CD4-positive, alpha-beta T cell treated with Interleukin-17A for 1 hour (primary cell): ENCODE measurements around the gene AJUBA.

Experiments
- DNase-seq: peaks from one replicate; pipeline ENCODE4 v3.0.0-alpha.2; 2020

The AJUBA gene

DNA sequence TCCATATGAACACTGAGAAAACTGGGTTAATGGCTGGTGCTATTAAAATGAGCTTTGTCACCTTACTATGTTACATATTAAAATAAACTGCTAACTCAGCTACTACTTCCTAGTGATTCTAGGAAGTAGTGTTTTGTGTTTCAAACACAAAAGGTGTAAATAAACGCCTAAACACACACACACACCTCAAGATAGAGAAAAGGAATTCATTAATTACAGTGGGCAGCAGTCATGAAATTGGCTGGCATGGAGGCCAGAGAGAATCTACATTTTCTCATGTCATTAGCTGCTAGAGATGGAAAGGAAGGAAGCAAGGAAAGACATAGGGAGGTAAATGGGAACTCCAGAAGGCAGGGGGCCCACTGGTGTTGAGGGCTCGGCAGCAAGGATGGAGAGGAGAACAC is 52.4 kb downstream of the AJUBA start:
- DNase-seq, result no peak

DNA sequence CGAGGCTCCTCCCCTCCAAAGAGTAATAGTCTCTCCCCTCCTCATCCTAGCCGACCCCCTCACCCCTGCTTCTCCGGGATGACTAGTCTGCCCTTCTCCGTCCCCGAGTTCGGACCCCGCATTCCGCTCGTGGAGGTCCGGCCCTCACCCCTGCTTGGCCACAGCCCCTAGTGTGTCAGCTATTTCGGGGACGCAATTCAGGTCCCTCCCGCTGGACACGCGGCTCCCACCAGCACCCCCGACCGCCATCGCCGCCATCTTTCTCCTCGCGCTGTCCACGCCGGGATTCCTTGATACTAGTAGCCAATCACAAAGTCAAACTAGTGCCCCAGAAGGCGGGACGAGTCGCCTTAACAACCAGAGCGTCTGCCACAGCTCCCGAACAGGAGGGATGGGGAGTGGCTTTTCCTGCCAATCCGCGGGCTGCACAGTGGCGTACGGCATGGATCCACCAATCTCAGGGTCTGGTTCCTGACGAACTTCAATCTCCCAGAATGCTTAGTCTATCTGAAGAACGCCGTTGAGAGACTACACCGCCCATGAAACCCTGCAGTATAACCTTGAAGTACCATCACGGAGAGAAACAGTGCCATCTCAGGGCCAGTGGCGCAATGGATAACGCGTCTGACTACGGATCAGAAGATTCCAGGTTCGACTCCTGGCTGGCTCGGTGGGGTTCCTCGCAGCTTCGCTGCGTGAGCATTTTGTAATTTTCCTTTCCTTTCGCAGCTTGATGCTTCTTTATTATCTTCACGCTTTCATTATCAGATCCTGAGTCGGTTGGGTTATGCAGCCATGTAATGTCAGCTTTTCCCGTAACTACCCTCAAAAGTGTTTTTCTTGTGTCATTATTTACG is 53.0 kb downstream of the AJUBA start, which contains the start of gene PRMT5:
TSS of gene PRMT5 (minus strand) at position 273 of the 857 bp plus-strand sequence. CDS start at position 258, 15 bp downstream.
- DNase-seq, result peak; percentile 100

DNA sequence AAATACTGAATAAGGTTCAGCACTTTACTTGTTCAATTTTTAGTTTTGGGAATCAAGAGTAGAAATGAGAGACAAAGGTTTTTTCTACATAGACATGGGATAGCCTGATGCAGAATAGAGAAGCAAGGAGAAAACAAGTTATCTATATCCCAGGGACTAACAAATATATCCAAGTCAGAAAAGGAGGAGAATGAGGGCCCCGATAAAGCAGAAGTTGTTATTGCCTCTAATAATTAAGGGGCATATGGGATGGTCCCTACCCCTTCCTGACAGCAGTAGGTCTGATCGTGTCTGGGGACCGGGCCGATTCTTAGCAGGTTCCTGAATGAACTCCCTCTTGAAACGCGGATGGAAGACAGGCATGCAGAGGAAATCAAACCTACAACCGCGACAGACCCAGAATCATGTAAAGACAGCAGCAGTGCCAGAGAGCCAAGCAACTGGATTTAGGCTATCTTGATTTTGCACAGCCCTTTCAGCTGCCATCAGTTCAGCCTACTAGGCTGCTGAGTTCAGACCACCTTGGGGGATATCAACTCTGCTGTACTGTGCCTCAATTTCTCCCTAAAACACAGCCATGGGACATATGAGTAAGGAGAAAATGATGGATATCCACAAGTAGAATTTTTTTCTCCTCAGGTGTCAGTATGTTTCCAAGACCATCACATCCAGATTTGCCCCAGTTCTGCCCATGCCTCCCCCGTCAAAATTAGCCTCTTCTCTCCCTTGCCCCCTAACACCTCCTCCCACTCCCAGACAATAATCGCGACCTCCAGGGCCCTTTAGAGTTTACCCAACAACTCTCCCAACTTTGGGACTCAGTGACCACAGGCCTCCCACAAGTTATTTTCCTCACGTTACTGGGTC is 53.9 kb downstream of the AJUBA start:
- DNase-seq, result peak; percentile 7

DNA sequence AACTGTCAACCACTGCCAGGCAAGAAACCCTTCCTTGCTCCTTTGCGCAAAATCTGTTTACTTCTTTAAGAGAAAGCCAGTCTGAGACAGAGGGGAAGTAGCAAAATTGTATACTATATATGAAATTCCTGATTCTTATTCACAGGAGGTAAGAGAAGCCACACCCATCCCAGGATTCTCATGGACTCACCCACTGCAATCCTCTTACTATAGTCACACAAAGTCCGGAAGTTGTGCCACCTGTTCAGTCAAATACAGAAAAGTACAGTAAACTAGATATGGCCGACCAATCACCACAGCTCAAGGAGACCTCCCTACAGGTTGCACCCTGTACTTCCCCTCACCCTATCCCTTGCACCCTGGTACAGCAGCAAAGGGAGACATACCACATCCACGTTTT is 56.0 kb downstream of the AJUBA start:
- no peak for DNase-seq

DNA sequence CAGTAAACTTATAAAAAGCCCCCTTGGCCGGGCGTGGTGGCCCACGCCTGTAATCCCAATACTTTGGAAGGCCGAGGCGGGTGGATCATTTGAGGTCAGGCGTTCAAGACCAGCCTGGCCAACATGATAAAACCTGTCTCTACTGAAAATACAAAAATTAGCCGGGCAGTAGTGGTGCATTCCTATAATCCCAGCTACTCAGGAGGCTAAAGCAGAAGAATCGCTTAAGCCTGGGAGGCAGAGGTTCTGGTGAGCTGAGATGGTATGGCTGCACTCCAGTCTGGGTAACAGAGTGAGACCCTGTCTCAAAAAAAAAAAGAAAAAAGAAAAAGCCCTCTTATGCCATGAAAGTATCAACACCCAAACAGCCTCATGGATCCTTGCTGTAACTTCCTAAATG is 56.8 kb downstream of the AJUBA start:
- DNase-seq, result no peak

DNA sequence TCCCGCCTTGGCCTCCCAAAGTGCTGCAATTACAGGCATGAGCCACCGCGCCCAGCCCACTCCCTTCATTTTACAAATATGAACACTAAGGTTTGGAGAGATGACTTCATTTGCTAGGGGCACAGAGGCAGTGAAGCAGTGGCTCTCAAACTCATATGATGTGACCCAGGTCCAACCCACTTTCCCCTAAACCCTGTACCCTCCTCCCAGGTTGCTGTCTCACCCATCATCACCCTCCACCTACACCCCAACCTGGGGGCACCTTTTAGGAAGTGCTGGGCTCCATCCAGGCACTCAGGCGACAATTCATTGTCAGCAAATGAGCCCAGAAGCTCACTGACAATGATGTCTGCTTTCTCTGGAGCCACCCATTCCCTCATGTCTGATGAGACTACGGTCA is 58.6 kb downstream of the AJUBA start:
- no peak for DNase-seq

DNA sequence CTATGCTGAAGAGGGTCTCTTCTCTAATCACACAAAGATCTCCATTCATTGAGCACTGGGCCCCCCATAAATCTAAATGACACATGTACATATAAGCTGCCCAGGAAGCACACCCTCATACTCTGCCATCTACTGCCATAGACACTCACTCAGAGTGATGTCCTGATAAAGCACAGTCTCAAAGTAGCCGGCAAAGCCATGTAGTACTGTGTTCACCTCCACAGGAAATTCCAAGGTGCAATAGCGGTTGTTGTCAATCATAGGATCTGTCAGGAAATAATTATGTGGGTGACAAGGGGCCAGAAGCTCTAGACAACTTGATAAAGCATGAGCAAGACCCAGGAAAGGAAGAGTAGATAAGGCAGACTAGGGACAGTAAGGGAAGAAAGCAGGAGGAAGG is 60.1 kb downstream of the AJUBA start:
- DNase-seq, result no peak
